ENCODE data around the gene UBE2G2. TPM values are rescaled to one million over a fixed set of nuclear protein-coding genes. Genes with fewer than 3 reads are reported as not detected.
"Not testable (repeated sequence)": the region's sequence is repeated elsewhere in the genome, so short reads cannot be mapped to it uniquely, and the experiment has no call there.

The UBE2G2 gene
- total RNA-seq, 1 donor from 2014 or later: 108 TPM

DNA sequence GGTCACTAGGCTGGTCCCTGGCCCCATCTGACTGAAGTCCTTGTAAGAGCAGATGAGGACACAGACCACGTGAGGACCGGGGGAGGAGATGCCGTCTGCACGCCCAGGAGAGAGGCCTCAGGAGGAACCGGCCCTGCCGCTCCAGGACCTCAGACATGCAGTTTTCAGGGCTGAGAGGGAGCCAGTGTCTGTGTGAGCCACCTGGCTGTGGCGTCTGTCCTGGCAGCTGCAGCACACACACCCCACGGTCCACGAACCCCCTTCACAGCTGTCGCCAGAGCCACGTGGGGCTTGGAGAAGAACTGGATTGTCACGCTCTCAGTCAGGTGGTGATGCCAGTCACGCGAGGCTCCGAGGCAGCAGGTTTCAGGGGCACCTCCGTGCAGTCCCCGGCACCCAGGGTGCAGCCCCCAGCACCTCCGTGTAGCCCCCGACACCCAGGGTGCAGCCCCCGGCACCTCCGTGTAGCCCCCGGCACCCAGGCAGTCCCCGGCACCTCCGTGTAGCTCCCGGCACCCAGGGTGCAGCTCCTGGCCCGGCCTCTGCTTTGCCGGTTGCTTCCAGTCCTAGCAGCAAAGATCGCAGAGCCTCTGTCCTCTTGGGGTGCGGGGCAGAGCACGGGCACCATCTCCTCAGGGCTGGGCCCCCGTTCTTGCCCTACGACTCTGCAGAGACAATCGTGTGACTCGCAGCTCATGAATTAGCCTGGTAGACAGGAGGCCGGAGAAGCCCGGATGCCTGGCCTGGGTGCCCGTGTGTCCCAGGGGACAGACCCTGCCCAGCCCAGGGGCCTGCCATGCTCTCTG is 35.2 kb upstream of the UBE2G2 start:
- intact Hi-C loops (cut with micrococcal nuclease): no loop called here

DNA sequence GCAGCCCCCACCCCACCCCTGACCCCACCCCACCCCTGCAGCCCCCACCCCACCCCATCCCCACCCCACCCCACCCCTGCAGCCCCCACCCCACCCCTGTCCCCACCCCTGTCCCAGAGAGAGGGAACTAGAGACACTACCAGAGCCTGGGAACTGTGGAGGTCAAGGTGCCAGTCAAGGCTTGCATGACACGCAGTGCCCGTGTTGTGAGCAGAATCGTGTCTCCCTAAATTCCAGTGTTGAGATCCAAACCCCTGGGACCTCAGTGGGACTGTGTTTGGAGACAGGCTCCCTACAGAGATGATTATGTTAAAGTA is 34.7 kb upstream of the UBE2G2 start:
- intact Hi-C loops (cut with micrococcal nuclease): no loop called here

GRCh38 chr21:44835647-44835973 is 34.0 kb upstream of the UBE2G2 start:
- intact Hi-C loops (cut with micrococcal nuclease): no loop called here

- intact Hi-C loops (cut with micrococcal nuclease): no loop called here
These were observed 33.5 kb upstream of the UBE2G2 start for GRCh38 chr21:44834951-44835646.

- intact Hi-C loops (cut with micrococcal nuclease): no loop called here
These were observed 32.8 kb upstream of the UBE2G2 start for GRCh38 chr21:44834231-44834950.

DNA sequence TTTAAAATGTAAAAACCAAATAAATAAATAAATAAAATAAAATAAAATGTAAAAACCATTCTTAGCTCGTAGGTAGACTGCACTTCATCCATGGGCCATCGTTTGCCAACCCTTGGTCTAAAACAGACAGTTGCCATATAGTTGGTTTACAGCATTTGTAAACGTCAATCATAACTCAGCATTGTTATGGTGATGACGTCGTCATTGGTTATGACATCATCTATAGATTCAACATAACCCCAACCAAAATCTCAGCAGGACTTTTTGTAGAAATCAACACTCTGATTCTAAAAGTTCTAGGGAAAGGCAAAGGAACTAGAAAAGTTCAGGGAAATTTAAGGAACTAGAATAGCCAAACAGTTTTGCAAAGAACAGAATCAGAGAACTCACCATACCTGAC is 32.0 kb upstream of the UBE2G2 start:
- intact Hi-C loops (cut with micrococcal nuclease): no loop called here

DNA sequence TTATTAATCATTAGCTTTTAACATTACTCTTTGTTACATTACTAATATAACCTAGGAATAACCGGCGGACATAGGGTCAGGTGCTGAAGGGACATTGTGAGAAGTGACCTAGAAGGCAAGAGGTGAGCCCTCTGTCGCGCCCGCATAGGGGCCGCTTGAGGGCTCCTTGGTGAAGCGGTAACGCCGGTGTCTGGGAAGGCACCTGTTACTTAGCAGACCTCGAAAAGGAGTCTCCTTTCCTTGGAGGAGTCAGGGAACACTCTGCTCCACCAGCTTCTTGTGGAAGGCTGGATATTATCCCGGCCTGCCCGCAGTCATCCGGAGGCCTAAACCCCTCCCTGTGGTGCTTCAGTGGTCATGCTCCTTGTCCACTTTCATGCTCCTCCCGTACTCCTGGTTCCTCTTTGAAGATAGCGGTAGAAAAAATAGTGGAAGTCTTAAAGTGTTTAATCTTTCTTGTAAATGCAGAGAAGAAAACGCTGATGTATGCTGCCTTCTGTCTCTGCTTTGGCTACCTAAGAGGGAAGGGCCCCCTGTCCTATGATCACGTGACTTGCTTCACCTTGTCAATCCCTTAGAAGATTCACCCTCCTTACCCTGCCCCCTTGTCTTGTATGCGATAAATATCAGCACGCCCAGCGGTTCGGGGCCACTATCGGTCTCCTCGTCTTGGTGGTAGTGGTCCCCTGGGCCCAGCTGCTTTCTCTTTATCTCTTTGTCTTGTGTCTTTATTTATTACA is 31.1 kb upstream of the UBE2G2 start:
- intact Hi-C loops (cut with micrococcal nuclease): not testable (repeated sequence)

DNA sequence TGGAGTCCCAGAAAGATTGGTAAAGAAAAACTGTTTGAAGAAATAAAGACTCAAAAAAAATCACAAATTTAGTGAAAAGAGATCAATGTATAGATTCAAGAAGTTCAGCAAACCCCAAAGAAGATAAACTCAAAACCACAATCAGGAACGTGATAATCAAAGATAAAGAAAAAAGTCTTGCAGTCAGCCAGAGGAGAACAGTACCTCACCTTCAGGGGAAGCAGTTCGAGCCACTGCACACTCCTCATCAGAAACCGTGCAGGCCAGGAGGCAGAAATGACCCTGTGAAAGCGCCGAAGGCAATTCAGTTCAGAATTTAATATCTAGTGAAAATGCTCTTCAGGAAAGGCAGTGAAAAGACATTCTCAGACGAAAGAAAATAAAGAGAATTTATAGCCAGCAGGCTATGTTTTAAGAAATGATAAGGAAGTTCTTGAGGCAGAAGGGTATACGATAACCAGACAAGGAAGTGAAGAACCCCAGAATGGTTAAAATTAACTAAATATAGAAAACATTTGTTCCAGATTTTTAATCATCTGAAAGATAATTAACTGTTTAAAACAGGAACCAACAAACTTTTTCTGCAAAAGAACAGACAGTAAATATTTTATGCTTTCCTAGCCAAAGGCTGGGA is 29.7 kb upstream of the UBE2G2 start:
- intact Hi-C loops (cut with micrococcal nuclease): no loop called here

DNA sequence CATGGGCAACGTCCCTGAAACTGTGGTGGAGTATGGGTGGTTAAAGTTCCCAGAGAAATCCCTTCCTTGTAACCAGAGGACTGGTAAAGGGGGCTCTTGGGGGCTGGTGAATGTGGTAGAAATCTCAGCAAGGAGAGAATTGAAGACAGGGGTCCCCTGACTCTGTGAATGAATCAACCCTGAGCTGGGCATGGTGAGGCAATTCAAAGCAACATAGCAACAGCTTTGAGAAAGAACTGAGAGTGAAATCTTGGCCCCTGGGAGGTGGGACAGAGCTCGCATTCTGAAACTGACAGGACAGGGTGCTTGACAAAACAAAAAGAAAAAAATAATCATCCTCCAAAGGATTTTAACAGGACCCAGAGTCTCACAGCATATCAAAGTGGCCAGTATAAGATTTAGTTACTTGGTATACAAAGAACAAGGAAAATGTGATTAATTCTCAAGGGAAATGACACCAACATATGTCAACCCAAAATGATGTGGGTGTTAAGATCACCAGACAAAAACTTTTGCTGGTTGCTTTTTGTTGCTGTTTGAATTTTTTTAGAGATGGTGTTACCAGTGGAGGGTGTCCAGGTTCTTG is 28.0 kb upstream of the UBE2G2 start:
- intact Hi-C loops (cut with micrococcal nuclease): no loop called here

- intact Hi-C loops (cut with micrococcal nuclease): no loop called here
These were observed 26.9 kb upstream of the UBE2G2 start for GRCh38 chr21:44828362-44829056.

DNA sequence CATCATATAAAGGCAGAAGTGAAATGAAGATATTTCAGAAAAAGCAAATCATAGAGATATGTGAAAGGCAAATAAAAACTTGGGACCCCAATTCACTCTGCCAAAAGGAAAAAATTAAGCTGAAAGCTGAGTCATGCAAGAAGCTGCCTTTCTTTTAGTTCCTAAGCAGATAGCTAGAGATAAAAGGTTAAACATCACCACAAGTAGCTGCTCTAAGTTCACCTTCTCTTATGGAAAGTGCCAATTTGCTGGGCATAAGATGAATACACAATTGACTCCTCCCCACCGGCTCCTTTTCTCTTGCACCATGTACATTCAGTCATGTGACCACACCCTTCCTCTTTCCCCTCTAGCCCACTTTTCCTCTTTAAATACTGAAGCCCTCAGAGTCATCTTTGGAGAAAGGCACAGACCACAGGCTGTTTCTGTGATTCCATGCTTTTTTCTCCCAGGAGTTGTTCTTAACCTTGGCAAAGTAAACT is 21.6 kb upstream of the UBE2G2 start:
- intact Hi-C loops (cut with micrococcal nuclease): no loop called here

GRCh38 chr21:44822484-44823178 is 21.0 kb upstream of the UBE2G2 start:
- intact Hi-C loops (cut with micrococcal nuclease): no loop called here

- intact Hi-C loops (cut with micrococcal nuclease): no loop called here
These were observed 19.2 kb upstream of the UBE2G2 start for GRCh38 chr21:44820851-44821250.

- intact Hi-C loops (cut with micrococcal nuclease): loop anchor here (5.0 kb wide), 2 partner anchors 253 to 773 kb away; partner anchors contain the start of gene ADARB1
These were observed 17.9 kb upstream of the UBE2G2 start for GRCh38 chr21:44819283-44820243.

GRCh38 chr21:44818640-44819011 is 17.0 kb upstream of the UBE2G2 start:
- intact Hi-C loops (cut with micrococcal nuclease): loop anchor here (1.0 to 5.0 kb wide), 4 partner anchors 27 to 774 kb away; partner anchors contain the start of genes ADARB1 and CFAP410

DNA sequence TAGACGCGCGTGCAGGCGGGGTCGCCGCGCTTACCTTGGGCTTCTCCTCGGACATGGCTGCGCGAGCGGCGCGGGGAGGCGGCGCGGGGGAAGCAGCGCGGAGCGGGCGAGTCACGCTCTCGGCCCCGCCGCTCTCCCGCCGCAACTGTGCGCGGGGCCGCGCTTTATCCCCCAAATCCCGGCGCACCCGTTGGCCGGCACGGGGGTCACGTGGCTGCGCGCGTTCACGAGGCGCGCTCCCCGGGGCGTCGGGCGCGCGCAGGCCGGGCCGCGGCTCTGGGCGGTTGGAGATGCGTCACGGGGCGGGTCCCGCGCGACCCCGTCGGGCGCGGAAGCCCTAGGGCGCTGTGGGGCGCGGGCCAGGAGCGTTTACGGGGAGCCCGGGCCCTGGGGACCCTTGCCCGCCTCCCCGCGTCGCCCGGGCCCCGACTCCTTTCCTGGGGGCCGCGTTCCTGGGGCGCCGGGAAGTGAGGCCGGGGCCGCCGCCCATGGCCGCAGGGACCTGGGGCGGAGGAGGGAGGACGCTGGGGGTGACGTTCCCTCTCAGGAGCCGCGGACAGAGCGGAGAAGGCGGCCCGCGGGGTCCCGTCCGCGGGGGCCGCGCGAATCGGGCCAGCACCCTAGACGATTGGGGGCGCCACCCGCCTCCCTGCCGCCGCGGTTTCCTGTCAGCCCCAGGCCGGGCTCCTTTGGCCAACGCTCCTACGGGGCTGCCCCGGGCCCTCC is 16.5 kb upstream of the UBE2G2 start, which contains the start of gene SUMO3:
Gene SUMO3 (minus strand): TSS at position 149 of the 726 bp plus-strand sequence. CDS start 94 bp downstream, at position 55.
- intact Hi-C loops (cut with micrococcal nuclease): loop anchor here (1.0 to 5.0 kb wide), 8 partner anchors 17 to 774 kb away; partner anchors contain the start of genes ADARB1, CFAP410, LRRC3 and UBE2G2

GRCh38 chr21:44817506-44817880 is 15.9 kb upstream of the UBE2G2 start:
- intact Hi-C loops (cut with micrococcal nuclease): loop anchor here (1.0 to 5.0 kb wide), 6 partner anchors 16 to 775 kb away; partner anchors contain the start of genes ADARB1, LRRC3 and UBE2G2

All from T-helper 1 cell treated with Interleukin-12 subunit alpha and Interleukin-12 subunit beta and Interleukin-4 antibody, amounts not matched to agents 30 ng/mL and 1 ng/mL, for 36 hours (primary cell).